Endothelial cell of umbilical vein (primary cell): ENCODE results near the gene SFT2D2. TPM values are rescaled to one million over a fixed set of nuclear protein-coding genes. Genes with fewer than 3 reads are reported as not detected.

Experiments used
- BruUV-seq: library from RNA; stranded (reverse); fragments of 400-500 nt; replicated peaks from 2 replicates; lab custom pipeline; 2021; lab: Mats Ljungman, UMichigan
- CTCF ChIA-PET: fragments of 300-600, 350-600 bp; sonication (Branson Sonifier 250); formaldehyde crosslinking; loops from one replicate; lab custom pipeline; 2021; ENCODE audit warnings: antibody characterized with exemption, inconsistent platforms; lab: Charles Lee
- POLR2A ChIA-PET: fragments of 300-600, 350-600 bp; sonication (Branson Sonifier 250); formaldehyde crosslinking; loops from one replicate; lab custom pipeline; 2021; ENCODE audit warnings: antibody characterized with exemption, inconsistent platforms; lab: Charles Lee
- DNase-seq: peaks from one replicate; pipeline ENCODE4 v3.0.0-alpha.2; 2011; ENCODE audit warnings: low read depth, low spot score
- FAIRE-seq: peaks from 2 replicates; lab custom pipeline; 2011; peaks lifted over from hg19 to GRCh38; lab: Jason Lieb, UNC
- H2AFZ ChIP-seq: 2 replicates; pipeline ENCODE4 v1.6.0; 2012; ENCODE audit warnings: low read depth, low read length, control low read depth, inconsistent platforms
- H3K27ac ChIP-seq: 2 replicates; pipeline ENCODE4 v1.5.1; 2011; ENCODE audit warnings: low read depth, mild to moderate bottlenecking, control low read depth, low read length, moderate library complexity; ENCODE audit not compliant: insufficient read depth
- H3K27me3 ChIP-seq, 2 experiments: 2 replicates each; pipeline versions ENCODE4 v1.6.0 to v1.6.1; 2011; ENCODE audit warnings: low read length in 2 of 2, mixed read lengths in 1 of 2; ENCODE audit not compliant: control insufficient read depth in 2 of 2, insufficient read depth in 2 of 2
- H3K36me3 ChIP-seq, 2 experiments: 2 replicates in 1 of 2; 3 replicates in 1 of 2; pipeline ENCODE4 v1.5.1; 2011; ENCODE audit warnings: low read length in 2 of 2, mild to moderate bottlenecking in 1 of 2, moderate library complexity in 1 of 2; ENCODE audit not compliant: control insufficient read depth in 2 of 2, insufficient read depth in 2 of 2; ENCODE audit errors: extremely low read depth in 1 of 2
- H3K4me1 ChIP-seq: 3 replicates; pipeline ENCODE4 v1.5.1; 2011; ENCODE audit warnings: mild to moderate bottlenecking, low read length; ENCODE audit not compliant: control insufficient read depth, insufficient read depth; ENCODE audit errors: extremely low read depth
- H3K4me2 ChIP-seq: 2 replicates; pipeline ENCODE4 v1.6.1; 2011; ENCODE audit warnings: low read length, control low read depth, mixed read lengths; ENCODE audit not compliant: insufficient read depth
- H3K4me3 ChIP-seq, 3 experiments: fragments of 200-600 bp in 1 of 3; sonication (generic), shearing (Covaris generic) in 1 of 3; replicated peaks in 1 of 3; 2 replicates each; pipeline ENCODE4 v1.5.1; 2011 to 2016; ENCODE audit warnings: control low read depth in 3 of 3, low read length in 3 of 3, mild to moderate bottlenecking in 2 of 3, inconsistent platforms in 1 of 3, low read depth in 1 of 3, moderate library complexity in 1 of 3; ENCODE audit not compliant: insufficient read depth in 1 of 3
- H3K79me2 ChIP-seq: 2 replicates; pipeline ENCODE4 v1.6.0; 2012; ENCODE audit warnings: low read length, inconsistent platforms; ENCODE audit not compliant: control insufficient read depth, insufficient read depth
- H3K9ac ChIP-seq: replicated peaks from 2 replicates; pipeline ENCODE3; 2011; ENCODE audit warnings: low read length, control low read depth; ENCODE audit not compliant: insufficient read depth; ENCODE audit errors: extremely low read depth
- H3K9me1 ChIP-seq: replicated peaks from 3 replicates; pipeline ENCODE4 v1.6.0; 2011; ENCODE audit warnings: mild to moderate bottlenecking, low read length; ENCODE audit not compliant: control insufficient read depth, insufficient read depth; ENCODE audit errors: extremely low read depth
- H3K9me3 ChIP-seq: replicated peaks from 2 replicates; pipeline ENCODE4 v1.5.1; 2012; ENCODE audit warnings: low read length, inconsistent platforms; ENCODE audit not compliant: control insufficient read depth, insufficient read depth
- H4K20me1 ChIP-seq: replicated peaks from 2 replicates; pipeline ENCODE3; 2011; ENCODE audit warnings: mild to moderate bottlenecking, low read length; ENCODE audit not compliant: control insufficient read depth, insufficient read depth; ENCODE audit errors: extremely low read depth
- EZH2 ChIP-seq: IDR thresholded peaks from 2 replicates; pipeline ENCODE4 v1.6.1; 2012; ENCODE audit warnings: borderline replicate concordance, low read depth, mild to moderate bottlenecking, moderate library complexity, low read length, inconsistent platforms; ENCODE audit not compliant: severe bottlenecking
- FOS ChIP-seq: IDR thresholded peaks from 2 replicates; pipeline ENCODE4 v1.6.1; 2011; ENCODE audit warnings: mild to moderate bottlenecking, low read length, moderate library complexity, borderline replicate concordance; ENCODE audit not compliant: insufficient read depth
- GATA2 ChIP-seq: IDR thresholded peaks from 2 replicates; pipeline ENCODE4 v1.7.0; 2011; ENCODE audit warnings: low read depth, mild to moderate bottlenecking, moderate library complexity, mixed read lengths, low read length; ENCODE audit not compliant: insufficient read length, insufficient read depth
- JUN ChIP-seq: IDR thresholded peaks from 2 replicates; pipeline ENCODE4 v1.6.1; 2011; ENCODE audit warnings: borderline replicate concordance, low read depth; ENCODE audit not compliant: insufficient read length, insufficient read depth
- MYC ChIP-seq: IDR thresholded peaks from one replicate; pipeline ENCODE4 v1.6.1; 2011; ENCODE audit warnings: mild to moderate bottlenecking, low read depth, low read length
- POLR2A ChIP-seq: IDR thresholded peaks from 2 replicates; pipeline ENCODE4 v1.6.1; 2012; ENCODE audit warnings: low read depth, mild to moderate bottlenecking, control low read depth, low read length
- POLR2AphosphoS5 ChIP-seq: IDR thresholded peaks from 2 replicates; pipeline ENCODE4 v1.6.1; 2012; ENCODE audit warnings: low read depth, mild to moderate bottlenecking, control low read depth, low read length, moderate library complexity; ENCODE audit not compliant: insufficient read depth
- dilution Hi-C: fragments of 300-500 bp; cut with MboI; formaldehyde crosslinking; loops from one replicate; pipeline ENCODE4 v1.15.0; 2019; ENCODE audit warnings: low sequenced_read_pairs; ENCODE audit not compliant: extremely low pct_ligation_motif_present
- intact Hi-C: fragments of 100-400 bp; cut with micrococcal nuclease; formaldehyde crosslinking; loops from one replicate; pipeline ENCODE4 v1.10.0; 2022
- polyA plus RNA-seq, 4 experiments: library from polyadenylated mRNA; depleted of rRNA in 3 of 4; stranded (reverse) in 3 of 4; unstranded in 1 of 4; fragments of >200 nt; gene quantifications; 2 replicates each; pipeline versions ENCODE4 v1.2.1 to v1.2.3, GENCODE V29; 2011 to 2012; ENCODE audit warnings: missing spikeins in 1 of 4
- total RNA-seq: library from RNA; stranded (reverse); gene quantifications from 2 replicates; pipeline ENCODE4 v1.2.3, GENCODE V29; 2021
- TF ChIP-seq, protein P1 (sequence below): IDR thresholded peaks from 2 replicates; pipeline ENCODE4 v1.6.1; 2011; ENCODE audit not compliant: insufficient read depth, insufficient read length
- TF ChIP-seq, protein P2 (sequence below), 2 donors: IDR thresholded peaks; 1 replicate in 1 of 2; 2 replicates in 1 of 2; pipeline ENCODE4 v1.5.1; 2011; ENCODE audit warnings: low read length in 2 of 2, mild to moderate bottlenecking in 2 of 2, moderate library complexity in 2 of 2, control low read depth in 1 of 2, inconsistent platforms in 1 of 2, low read depth in 1 of 2; ENCODE audit not compliant: insufficient read depth in 1 of 2; ENCODE audit errors: extremely low read depth in 1 of 2

SFT2D2 gene
- total and polyA plus RNA-seq, 2 donors (not counting 3 experiments of a cell fraction or from before 2014, with no cell fraction given): 16.7 to 68.1 TPM

DNA sequence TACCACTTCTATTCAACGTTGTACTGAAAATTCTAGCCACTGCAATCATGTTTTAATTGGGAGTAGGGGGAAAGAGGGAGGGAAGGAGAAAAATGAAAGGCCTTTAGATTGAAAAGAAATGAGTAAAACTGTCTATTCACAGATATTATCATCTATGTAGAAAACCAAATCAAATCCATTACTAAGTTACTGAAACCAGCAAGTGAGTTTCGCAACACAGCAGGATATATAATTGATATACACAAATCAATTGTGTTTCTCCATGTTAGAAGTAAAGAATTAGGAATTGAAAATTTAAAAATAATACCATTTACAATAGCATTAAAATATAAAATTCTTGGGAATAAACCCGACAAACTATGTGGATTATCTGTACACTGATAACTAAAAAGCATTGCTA lies 19.2 kb downstream of the SFT2D2 start:
- H3K27me3 ChIP-seq: no peaks in the 10 kb centered on the region
- H3K4me2 ChIP-seq: no peak overlapping the region
- no peaks in the 10 kb centered on the region for H3K9me1 ChIP-seq
- peaks cover 12 to 17% of the 10 kb centered on the region in 2 experiments for H3K36me3 ChIP-seq
- intact Hi-C loops: no loop called here
- H3K9me3 ChIP-seq: no peaks in the 10 kb centered on the region
- FAIRE-seq (no peak), DNase-seq (no peak)
- H3K4me3 ChIP-seq: no peak overlapping the region
- ChIA-PET POLR2A (no interaction called here), CTCF (interaction anchor here (1.9 to 4.0 kb wide), 2 partner anchors 10 to 16 kb away, joined by 5 to 31 read pairs; no protein-coding TSS in a partner anchor)
- no peak overlapping the region for H2AFZ ChIP-seq
- no TSS peak for BruUV-seq
- H3K4me1 ChIP-seq: no peaks in the 10 kb centered on the region
- TF ChIP-seq FOS: no peak
- TF ChIP-seq, protein P1, sequence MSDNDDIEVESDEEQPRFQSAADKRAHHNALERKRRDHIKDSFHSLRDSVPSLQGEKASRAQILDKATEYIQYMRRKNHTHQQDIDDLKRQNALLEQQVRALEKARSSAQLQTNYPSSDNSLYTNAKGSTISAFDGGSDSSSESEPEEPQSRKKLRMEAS: no peak
- TF ChIP-seq, protein P2, sequence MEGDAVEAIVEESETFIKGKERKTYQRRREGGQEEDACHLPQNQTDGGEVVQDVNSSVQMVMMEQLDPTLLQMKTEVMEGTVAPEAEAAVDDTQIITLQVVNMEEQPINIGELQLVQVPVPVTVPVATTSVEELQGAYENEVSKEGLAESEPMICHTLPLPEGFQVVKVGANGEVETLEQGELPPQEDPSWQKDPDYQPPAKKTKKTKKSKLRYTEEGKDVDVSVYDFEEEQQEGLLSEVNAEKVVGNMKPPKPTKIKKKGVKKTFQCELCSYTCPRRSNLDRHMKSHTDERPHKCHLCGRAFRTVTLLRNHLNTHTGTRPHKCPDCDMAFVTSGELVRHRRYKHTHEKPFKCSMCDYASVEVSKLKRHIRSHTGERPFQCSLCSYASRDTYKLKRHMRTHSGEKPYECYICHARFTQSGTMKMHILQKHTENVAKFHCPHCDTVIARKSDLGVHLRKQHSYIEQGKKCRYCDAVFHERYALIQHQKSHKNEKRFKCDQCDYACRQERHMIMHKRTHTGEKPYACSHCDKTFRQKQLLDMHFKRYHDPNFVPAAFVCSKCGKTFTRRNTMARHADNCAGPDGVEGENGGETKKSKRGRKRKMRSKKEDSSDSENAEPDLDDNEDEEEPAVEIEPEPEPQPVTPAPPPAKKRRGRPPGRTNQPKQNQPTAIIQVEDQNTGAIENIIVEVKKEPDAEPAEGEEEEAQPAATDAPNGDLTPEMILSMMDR (IDR thresholded peaks at IDR 0.05; ENCODE audit: extremely low read depth in 1 of 2, insufficient read depth in 1 of 2, low read depth in 1 of 2, low read length in 2 of 2): no peak
- no peak for TF ChIP-seq POLR2AphosphoS5
- TF ChIP-seq JUN: no peak
- no peak for TF ChIP-seq EZH2
- no peak for TF ChIP-seq GATA2
- no peak for TF ChIP-seq MYC
- TF ChIP-seq POLR2A: no peak
- no peak overlapping the region for H3K27ac ChIP-seq
- H3K79me2 ChIP-seq: peaks cover 7% of the 10 kb centered on the region
- dilution Hi-C loops: no loop called here
- no peak overlapping the region for H3K9ac ChIP-seq
- H4K20me1 ChIP-seq: no peaks in the 10 kb centered on the region
